SK-MEL-5 (cell line): ENCODE data around the gene CPXM2. TPM values are rescaled to one million over a fixed set of nuclear protein-coding genes. Genes with fewer than 3 reads are reported as not detected.

Experiments used
- DNase-seq: peaks from one replicate; pipeline ENCODE4 v3.0.0-alpha.2; 2016; ENCODE audit warnings: low read depth, low spot score
- in situ Hi-C: cut with HindIII; loops from 2 replicates; pipeline ENCODE4 v1.10.0; 2016; ENCODE audit warnings: low sequenced_read_pairs, high pct_unique_total_duplicates, low pct_unique_long_range_greater_than_20kb
- total RNA-seq: library from RNA; depleted of rRNA; stranded (reverse); fragments of >200 nt; shearing (Covaris generic); gene quantifications from 2 replicates; pipeline ENCODE4 v1.2.3, GENCODE V29; 2014

CPXM2 gene
- total RNA-seq, 1 experiment from 2014 or later: 1.2 TPM

GRCh38 chr10:123908379-123908778 lies 16.8 kb upstream of the CPXM2 start:
- in situ Hi-C loops: no loop called here
- no peak for DNase-seq

- DNase-seq: no peak
- in situ Hi-C loops: no loop called here
Observed at GRCh38 chr10:123906884-123907652, 15.5 kb upstream of the CPXM2 start.

DNA sequence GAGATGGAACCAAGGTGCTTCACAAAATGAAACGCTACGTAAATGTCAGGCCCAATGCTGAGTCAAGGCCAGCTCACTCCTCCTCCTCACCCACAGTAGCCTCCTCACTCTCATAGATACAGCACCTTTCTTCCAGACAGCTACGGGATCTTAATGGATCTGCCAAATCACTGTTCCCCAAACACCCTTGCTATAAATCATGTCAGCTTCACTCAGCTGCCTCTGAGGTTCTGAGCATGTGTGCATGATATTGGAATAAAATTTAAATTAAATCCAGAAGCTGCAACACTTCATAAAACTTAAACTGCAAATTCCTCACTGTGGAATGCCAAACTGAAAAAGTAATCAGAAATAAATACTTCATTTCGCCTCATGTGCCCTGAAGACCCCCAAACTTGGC lies 14.7 kb upstream of the CPXM2 start:
- no peak for DNase-seq
- in situ Hi-C loops: no loop called here

DNA sequence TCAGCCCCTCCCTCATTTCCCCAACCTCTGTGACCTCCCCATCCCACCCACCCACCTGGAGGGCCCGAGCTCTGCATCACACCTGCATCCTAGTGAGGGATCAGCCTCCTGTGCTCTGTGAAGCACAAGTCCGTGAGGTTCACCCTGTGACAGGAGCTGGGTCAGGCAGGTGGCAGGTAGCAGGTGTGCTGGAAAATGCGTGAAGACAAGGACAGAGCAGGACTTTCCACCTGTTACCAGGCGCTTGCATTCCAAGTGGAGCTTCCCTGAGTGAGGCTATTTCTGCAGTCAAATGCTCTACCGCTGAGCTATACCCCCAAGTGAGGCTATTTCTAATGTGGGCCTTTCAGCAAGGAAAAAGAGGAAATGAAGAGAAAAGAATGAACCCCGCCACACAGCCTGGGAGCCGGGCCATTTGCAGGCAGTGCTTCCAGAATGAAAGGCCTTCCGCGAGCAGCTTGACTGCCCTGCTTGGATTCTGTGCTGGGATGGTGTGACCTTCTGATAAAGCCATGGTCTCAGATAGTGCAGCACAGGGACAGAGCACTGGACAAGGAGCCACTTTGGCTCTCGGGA lies 13.3 kb upstream of the CPXM2 start:
- DNase-seq: no peak
- in situ Hi-C loops: no loop called here

DNA sequence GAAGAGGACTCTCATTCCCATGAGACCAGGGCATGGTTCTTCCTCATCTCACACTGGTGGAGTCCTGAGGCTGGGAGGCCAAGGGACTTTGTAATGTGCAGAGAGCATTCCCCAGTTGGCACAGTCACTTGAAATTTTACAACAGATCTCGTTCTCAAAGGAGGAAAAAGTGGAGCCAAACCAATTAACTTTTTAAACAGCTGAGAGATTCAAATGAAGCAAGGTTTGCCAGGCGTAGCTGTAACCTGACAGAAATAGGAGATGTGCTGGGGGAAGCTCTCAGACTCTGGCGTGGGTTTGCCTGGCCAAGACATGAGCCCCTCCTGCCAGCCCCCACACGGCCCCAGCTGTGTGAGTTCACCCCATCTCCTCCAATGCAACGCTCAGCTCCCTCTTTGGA lies 12.0 kb upstream of the CPXM2 start:
- in situ Hi-C loops: no loop called here
- DNase-seq: no peak

GRCh38 chr10:123901621-123902020 lies 10.0 kb upstream of the CPXM2 start:
- in situ Hi-C loops: no loop called here
- peak; percentile 22 for DNase-seq

DNA sequence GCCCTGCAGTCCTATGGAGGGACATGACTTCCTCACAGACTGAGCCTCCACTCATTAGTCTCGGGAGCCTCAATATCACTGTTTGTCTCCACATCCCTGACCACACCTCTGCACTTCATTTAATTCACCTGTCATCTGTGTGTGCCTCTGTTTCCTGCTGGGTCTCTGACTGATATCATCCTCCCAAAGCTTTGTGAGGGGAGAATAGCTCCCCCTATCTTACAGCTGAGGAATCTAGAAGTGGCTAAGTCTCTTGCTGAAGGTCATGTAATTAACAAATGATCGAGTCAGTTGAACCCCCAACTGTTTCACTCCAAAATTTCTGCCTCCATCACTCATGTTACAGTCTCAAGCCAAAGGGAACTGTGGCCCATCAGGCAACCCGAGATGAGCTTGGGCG lies 5.5 kb upstream of the CPXM2 start:
- in situ Hi-C loops: no loop called here
- peak; percentile 34 for DNase-seq

DNA sequence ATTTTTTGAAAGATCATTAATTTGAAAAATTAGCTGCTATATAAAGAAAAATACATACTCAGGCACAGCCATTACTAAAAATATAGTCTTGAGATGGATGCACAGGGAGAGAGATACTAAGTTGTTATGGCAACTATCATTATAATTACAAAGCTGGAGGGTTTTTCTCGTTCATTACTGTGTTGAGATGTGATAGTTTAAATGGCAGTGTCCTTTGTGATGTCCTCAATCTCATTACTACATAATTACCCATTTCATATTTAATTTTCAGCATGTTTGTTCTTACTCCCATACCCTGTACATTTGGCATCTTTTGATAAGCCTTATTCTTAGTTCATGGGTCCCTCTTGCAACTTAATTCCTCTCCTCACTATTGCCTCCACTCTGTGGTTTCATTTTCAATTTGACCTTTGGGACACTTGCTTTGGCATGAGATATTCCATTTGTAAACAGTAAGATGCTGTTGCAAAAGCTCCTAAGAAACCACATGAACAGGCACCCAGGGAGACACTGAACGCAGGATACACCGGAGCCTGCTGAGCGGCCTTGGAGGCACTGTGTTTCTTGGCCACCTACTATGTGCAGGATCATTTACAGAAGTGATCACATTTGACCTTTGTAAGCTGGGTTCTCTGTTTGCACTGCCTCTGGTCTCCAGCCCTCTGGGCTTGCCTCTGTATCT lies 4.8 kb upstream of the CPXM2 start:
- no peak for DNase-seq
- in situ Hi-C loops: no loop called here

- in situ Hi-C loops: no loop called here
- DNase-seq: no peak
Observed at GRCh38 chr10:123893651-123894050, 2.0 kb upstream of the CPXM2 start.

- in situ Hi-C loops: no loop called here
Observed at GRCh38 chr10:123890756-123891143, 857 bp downstream of the CPXM2 start.

GRCh38 chr10:123890226-123890625 lies 1.4 kb downstream of the CPXM2 start:
- in situ Hi-C loops: no loop called here
- DNase-seq: no peak

More at GRCh38 chr10:123890756-123891143, 857 bp downstream of the CPXM2 start:
- DNase-seq: no peak

DNA sequence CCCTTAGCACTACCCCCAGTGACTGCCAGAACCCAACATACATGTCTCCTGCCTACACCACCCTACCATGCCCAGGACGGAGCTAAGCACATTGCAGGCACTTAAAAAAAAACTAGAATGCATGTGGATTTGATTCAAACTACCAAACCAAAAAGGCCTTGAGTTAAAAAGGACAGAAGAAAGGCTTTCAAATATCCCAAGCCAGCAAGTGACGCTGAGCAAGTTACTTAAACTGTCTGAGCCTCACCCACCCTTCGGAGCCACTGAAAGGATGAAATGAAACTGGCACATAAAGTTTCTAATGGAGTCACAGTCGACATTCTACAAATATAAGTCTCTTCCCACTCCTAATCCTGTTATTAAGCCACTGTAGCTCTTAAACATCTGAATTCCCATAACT lies 1.8 kb downstream of the CPXM2 start:
- in situ Hi-C loops: no loop called here
- DNase-seq: no peak

DNA sequence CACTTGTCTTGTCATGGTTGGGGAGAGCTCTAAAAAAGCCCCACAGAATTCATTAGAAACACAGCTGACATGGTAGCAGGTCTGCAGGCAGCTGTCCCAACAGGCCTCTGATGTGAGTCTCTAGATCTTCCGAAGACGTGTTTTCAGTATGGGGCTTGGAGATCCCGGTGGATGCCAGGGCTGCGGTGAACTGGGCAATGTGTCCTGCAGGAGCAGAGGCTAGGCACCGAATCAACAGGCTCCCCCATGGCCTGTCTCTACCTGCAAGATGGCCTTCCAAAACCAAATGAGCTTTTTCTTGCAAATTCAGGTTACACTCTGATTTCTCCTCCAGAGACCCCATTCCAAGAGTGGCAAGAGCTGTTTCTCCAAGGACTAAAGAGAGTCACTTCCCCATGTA lies 2.9 kb downstream of the CPXM2 start:
- in situ Hi-C loops: no loop called here

DNA sequence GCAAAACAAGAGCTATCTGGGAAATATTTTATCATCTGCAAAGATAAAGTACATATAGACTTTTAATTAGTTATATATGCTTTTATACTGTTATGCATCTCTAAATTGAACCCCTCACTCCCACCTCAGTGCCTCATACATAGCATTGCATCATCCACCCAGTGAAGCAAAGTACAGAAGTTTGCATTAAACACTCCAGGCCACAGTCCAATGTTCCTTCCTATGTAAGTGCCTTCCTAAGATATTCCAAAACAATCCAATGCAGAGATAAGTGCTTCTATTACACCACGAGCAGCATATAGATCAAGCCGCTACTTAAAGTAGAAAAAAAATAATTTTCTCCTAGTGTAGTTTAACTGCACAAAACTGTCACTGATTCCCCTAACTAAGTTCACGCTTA lies 3.4 kb downstream of the CPXM2 start:
- in situ Hi-C loops: no loop called here

More for the DNA sequence above, 2.9 kb downstream of the CPXM2 start:
- no peak for DNase-seq

GRCh38 chr10:123886292-123886691 lies 5.3 kb downstream of the CPXM2 start:
- peak; percentile 11 for DNase-seq
- in situ Hi-C loops: no loop called here

More for the DNA sequence above, 3.4 kb downstream of the CPXM2 start:
- DNase-seq: no peak

DNA sequence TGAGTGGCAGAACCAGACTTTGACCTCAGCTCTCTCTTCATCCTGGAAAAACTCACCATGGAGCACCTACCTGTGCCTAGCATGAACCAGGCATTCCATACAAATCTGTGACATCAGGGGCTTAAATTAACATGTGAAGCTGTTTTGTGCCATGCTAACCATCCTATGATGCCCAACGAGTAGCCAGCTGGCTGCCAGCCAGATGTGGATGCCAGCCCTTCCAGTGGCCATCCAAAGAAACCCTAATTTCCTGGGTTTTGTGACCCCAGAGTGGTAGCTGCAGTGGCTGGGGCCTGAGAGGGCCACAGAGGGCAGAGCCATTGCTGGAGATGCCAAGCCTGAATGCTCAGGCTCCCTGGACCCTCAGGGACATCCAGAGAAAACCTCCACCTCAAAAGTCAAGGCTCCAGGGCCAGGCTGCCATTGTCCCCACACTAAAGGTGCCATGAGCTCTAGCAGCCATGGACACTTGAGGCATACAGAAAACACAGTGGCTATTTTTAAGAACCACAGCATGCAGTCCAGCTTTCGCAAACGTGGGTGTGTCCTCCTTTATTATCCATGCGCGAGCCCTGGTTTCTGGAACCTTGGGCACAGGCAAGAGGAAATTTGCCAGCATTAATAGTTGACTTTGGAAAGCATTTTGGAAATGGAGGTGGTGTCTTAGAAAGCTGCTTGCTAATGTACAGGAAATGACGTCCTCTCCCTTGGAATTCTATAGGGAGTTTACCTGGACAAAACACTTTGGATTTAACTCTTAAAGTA lies 6.0 kb downstream of the CPXM2 start:
- no peak for DNase-seq
- in situ Hi-C loops: no loop called here

GRCh38 chr10:123884907-123885381 lies 6.7 kb downstream of the CPXM2 start:
- in situ Hi-C loops: no loop called here

DNA sequence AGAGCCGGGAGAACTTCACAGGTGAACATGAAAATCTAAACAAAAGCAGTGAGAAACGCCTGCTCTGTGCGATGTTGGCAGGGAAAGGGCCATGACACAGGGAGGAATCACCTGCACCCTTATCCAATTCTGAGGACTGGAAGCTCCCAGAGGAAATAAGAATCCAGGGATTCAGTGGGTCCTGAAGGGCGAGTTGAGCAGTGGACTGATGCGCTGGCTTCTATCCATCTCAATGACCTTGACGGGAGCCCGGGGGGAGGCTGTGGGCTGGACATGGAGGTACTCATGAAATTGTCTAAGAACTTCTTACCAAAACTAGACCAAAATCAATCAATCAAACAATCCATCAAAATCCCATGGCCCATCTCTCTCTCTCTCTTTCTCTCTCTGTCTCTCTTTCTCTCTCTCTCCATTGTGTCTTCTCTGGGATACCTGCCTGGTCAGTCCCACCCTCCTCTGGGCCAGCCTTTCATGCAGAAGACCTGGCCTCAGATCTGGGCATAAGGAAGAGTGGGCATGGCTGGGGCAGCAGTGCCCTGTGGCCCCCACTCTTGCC lies 7.2 kb downstream of the CPXM2 start:
- in situ Hi-C loops: no loop called here
- DNase-seq: no peak

More at GRCh38 chr10:123884907-123885381, 6.7 kb downstream of the CPXM2 start:
- no peak for DNase-seq
